GM19463 (cell line): ENCODE results near the gene MKRN2OS.
"Not testable (repeated sequence)": the region's sequence is repeated elsewhere in the genome, so short reads cannot be mapped to it uniquely, and the experiment has no call there.

Experiments used
- ATAC-seq: cut with Tn5 transposase; IDR thresholded peaks from one replicate; pipeline ENCODE4 v1.9.1; 2021; ENCODE audit warnings: mild to moderate bottlenecking, moderate library complexity; ENCODE audit not compliant: unreplicated experiment

MKRN2OS gene

GRCh38 chr3:12562451-12562850 is 17.2 kb upstream of the MKRN2OS start:
- ATAC-seq = no peak

- no peak for ATAC-seq
Measured at GRCh38 chr3:12561397-12561796, 16.1 kb upstream of the MKRN2OS start.

GRCh38 chr3:12560505-12561190 is 15.3 kb upstream of the MKRN2OS start:
- peak; percentile 43 for ATAC-seq

GRCh38 chr3:12559520-12559919 is 14.2 kb upstream of the MKRN2OS start:
- no peak for ATAC-seq

GRCh38 chr3:12558706-12559105 is 13.4 kb upstream of the MKRN2OS start:
- no peak for ATAC-seq

- no peak for ATAC-seq
Measured at GRCh38 chr3:12557473-12558100, 12.3 kb upstream of the MKRN2OS start.

GRCh38 chr3:12556690-12557472 is 11.6 kb upstream of the MKRN2OS start, which contains the start of gene MKRN2:
Gene MKRN2, plus strand, starts transcription at chr3:12557087. Its CDS starts 64 bp downstream, at chr3:12557151.
- ATAC-seq = peak; percentile 83

- no peak for ATAC-seq
Measured at GRCh38 chr3:12556314-12556689, 11.0 kb upstream of the MKRN2OS start.

GRCh38 chr3:12553921-12554391 is 8.7 kb upstream of the MKRN2OS start:
- no peak for ATAC-seq

- no peak for ATAC-seq
Measured at GRCh38 chr3:12549971-12550760, 4.9 kb upstream of the MKRN2OS start.

GRCh38 chr3:12544652-12545472 is 437 bp downstream of the MKRN2OS start:
- ATAC-seq = no peak

- not testable (repeated sequence) for ATAC-seq
Measured at GRCh38 chr3:12543497-12543896, 1.8 kb downstream of the MKRN2OS start.

- no peak for ATAC-seq
Measured at GRCh38 chr3:12541625-12542024, 3.7 kb downstream of the MKRN2OS start.

- ATAC-seq = no peak
Measured at GRCh38 chr3:12536423-12536822, 8.9 kb downstream of the MKRN2OS start.

GRCh38 chr3:12532182-12532581 is 13.1 kb downstream of the MKRN2OS start:
- ATAC-seq = no peak

- no peak for ATAC-seq
Measured at GRCh38 chr3:12527757-12528143, 17.5 kb downstream of the MKRN2OS start.

GRCh38 chr3:12522721-12523120 is 22.6 kb downstream of the MKRN2OS start:
- no peak for ATAC-seq

GRCh38 chr3:12521010-12521409 is 24.3 kb downstream of the MKRN2OS start:
- ATAC-seq = no peak

- no peak for ATAC-seq
Measured at GRCh38 chr3:12518261-12519028, 26.9 kb downstream of the MKRN2OS start.
